DLD1 (cell line): ENCODE data around the gene AKIRIN2.

Experiments
- in situ Hi-C: cut with HindIII; loops from 2 replicates; pipeline ENCODE4 v1.10.0; 2017; ENCODE audit warnings: low sequenced_read_pairs

Gene AKIRIN2

DNA sequence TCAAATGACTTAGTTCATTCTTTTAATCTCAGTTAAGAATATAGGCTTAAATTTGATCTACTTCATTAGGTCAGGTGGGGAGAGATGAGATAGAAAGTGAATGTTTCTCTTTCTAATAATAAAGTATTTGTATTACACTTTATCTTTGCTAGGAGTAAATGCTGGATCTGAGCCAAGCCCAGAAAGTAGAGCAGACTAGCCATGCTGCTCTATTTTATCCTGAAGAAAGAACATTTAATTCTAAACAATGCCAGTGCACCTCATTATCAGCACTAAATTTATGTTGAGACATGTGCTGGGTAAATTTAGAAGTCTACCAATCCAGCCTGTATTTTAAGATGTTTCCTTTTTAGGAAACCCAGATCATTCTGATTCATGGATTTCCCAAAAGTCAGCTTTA, 43.5 kb downstream of the AKIRIN2 start:
- in situ Hi-C loops: no loop called here

DNA sequence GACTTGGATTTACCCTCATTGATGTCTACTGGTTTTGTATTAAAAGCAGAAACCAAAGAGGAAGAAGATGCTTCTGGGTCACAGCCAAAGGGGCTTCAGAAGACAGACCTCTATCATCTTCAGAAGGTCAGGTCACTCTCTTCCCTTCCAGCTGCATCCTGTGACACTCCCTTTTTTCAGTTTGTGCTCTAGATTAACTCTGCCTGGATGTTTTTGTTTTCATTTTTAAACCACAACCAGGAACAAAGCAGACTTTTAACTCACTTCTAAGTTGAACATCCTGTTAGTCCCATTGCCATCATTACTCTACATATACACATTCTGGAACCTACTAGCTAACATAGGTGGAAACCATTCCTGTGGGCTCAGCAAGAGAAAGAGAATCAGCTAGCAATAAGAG, 45.2 kb downstream of the AKIRIN2 start:
- in situ Hi-C loops: no loop called here

DNA sequence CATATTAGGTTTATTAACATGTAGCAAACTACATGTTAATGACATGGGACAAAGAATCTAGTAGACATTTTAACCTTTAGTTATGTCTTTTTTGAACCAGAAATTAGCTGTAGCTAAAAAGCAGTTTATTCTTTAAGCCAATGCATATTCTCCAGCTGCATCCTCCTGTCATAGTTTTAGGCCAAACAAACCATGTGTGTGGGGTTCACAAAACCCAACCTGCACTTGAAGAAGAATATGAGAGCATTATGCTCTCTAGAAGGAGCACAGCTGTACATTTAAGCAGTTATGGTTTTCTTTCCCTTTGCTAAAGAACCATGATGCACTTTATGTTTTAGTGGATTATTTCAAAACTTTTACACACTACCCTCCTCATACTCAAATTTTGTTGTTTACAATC, 46.2 kb downstream of the AKIRIN2 start:
- in situ Hi-C loops: no loop called here

DNA sequence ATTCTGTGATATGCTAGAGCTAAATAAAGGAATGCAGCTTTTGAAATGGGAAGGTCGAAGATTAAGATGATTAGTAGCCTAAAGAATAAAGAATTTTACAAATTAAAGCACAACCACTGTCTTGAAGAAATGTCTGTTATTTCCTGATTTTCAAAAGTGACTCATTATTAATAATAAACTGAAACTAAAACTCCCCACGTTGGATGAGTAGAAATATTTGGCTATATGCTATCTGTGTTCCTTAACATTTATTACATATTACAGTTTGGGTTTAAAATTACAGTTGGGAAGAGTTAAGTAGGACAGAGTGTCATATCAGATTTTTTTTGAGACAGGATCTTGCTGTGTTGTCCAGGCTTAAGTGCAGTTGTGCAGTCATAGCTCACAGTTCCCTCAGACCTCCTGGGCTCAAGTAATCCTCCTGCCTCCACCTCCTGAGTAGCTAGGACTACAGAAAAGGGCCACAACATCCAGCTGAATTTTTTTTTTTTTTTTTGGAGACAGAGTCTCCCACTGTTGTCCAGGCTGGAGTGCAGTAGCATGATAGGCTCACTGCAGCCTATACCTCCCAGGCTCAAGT, 47.1 kb downstream of the AKIRIN2 start:
- in situ Hi-C loops: no loop called here

DNA sequence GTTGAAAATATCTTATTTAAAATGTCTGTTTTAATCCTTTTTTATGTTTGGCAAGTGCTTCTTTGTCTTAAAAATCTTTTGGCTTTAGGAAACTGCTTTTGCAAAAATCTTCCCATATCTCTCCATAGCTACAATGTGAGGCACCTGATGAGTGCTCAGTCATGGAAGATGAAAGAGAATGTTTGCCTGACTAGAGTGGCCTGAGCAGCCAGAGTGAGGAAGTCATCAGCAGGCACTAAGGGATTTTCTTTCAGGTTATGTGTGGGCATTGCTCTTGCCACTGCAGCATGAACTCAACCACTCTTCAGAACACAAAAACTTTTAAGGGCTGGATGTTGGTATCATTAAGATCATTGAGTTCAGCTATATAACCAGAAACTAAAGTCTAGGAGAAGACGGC, 47.9 kb downstream of the AKIRIN2 start:
- in situ Hi-C loops: no loop called here

DNA sequence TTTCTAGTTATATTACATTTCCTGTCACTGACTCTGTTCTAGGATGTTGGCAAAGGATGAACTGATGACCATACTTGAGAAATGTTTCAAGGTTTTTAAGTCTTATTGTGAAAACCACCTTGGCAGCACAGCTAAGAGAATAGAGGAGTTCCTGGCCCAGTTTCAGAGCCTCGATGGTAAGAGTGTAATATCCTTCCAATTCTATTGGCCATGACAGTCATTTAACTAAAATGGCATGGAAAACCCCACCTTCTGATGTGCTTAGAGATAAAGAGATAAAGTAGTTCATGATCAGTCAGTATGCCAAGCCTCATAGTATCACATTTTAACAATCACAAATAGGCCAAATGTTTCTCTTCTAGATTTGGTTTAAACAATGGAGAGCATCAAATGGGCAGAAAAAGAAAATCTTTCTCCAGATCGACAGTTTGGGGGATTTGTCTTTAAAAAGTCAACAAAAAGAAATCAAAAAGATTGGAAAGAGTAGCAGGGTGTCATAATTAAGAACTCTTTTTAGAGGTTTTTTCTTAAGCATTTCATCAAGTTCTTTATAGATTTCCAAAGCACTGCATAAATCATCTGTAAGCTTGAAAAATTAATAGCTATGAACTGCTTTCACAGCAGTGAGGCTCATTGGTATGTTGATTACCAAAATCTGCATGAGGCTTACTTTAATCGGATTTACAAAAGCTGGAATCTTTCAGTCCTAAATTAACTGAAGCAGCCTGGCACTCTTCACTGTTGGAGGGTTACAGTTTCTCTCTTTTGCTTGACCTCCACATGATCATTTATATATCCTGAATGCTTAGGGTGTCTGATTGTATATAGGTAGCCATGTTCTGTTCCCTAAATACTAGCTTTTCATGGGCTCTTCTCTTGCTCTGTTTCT, 48.7 kb downstream of the AKIRIN2 start:
- in situ Hi-C loops: no loop called here

DNA sequence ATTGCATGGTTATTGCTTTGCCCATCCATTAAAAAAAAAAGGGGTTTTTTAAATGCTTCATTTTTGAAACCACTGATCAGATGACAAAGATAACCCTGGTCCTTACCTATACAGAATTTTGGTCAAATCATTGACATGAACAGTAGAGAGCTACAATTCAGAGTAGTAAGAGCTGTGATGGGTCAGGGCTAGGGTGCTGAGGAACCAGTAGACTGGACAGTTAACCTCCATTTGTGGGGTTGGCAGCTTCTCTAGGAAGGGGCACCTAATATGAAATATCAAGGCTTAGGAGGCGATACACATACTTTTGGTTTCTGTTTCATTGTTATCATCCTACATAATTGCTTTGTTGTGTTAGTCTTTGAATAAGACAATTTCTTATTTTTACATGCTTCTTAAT, 57.0 kb downstream of the AKIRIN2 start:
- in situ Hi-C loops: no loop called here

DNA sequence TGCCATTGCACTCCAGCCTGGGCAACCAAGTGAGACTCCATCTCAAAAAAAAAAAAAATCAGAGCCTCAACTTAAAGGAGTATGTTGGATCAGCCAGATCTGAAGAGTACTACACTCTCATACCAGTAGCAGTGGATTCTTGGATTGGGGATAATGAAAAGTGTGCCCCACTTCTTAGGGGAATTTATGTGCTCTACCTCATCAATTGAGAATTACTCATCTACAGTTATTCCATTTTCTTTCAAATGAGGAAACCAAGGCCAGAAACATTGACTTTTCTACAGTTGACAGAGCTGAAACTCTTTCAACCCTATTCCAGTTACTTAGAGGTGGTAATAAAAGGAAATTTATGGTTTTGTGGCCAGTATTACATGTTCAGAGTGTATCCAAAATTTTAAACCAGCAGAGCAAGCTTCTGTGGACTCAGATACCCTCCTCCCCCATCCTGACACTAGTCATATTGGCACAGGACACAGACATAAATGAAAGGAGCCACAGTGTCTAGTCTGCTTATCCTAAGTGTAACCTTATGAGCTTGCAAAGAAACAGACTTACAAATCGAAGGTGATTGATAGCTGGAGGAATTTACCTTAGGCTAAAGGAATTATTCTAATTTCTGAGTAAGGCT, 60.9 kb downstream of the AKIRIN2 start:
- in situ Hi-C loops: no loop called here

DNA sequence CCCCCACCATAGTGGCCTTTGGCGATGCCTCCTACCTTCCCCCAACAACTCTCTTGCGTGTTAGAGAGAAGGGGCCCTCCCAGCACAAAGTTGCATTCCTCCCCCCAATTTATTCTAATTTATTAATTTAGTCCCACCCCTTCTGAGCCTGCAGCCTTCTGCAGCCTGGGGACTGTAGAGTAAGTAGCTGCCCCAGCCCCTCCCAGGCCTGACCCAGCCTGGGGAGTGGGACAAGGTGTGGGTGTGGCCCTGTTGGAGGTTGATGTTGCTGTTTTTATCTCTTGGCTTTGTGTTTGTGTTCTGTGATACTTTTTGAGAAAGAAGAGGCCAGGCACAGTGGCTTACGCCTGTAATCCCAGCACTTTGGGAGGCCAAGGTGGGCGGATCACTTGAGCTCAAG, 62.7 kb downstream of the AKIRIN2 start:
- in situ Hi-C loops: no loop called here

DNA sequence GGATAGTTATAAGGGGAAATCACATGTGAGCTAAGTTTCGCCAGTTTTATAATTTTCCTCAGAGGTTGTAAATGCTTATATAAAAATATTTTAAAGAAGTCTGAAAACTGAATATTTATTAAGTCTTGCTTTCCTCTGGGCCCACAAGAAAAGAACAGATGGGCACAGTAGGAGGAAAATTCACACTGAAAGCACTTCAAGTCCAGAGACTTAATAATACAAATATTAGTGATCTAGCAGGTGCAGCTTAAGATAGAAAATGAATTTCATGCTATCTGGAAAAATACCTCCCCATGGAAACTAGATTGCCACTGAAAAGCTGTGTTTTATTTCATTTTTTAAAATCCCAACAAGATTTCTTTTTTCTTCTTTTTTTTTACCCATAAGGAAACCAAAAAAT, 64.9 kb downstream of the AKIRIN2 start:
- in situ Hi-C loops: no loop called here

DNA sequence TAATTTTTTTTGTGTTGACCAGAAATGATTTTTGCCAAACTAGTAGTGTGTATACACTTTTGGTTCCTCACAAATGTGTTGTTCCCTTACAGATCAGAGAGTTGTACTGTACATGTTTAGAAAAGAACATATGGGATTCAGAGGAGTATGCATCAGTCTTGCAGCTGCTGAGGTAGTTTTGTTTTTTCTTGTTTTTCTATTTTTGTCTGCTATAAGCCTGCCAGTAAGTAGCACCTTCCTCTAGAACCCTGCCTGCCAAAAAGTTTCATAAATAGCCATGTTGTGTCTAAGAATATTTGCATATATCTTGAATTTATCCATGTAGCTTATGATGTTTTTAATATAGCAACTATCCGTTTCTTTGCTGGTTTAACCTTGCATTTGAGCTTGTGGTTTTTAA, 65.7 kb downstream of the AKIRIN2 start:
- in situ Hi-C loops: no loop called here

DNA sequence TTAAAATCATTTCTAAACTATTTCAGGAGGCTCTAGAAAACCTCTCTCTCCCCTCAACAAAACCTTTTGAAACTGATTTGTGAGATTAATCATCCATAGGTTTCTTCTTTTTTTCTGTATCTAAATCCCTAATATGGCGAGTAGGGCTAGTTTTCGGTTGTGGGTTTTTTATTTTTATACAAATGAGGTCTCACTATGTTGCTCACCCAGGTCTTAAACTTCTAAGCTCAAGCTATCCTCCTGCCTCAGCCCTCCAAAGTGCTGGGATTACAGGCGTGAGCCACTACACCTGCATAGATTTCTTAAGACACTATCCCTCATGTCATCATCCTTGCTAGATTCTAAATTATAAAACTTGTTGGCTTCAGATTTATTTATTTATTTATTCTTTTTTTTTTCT, 68.2 kb downstream of the AKIRIN2 start:
- in situ Hi-C loops: no loop called here

DNA sequence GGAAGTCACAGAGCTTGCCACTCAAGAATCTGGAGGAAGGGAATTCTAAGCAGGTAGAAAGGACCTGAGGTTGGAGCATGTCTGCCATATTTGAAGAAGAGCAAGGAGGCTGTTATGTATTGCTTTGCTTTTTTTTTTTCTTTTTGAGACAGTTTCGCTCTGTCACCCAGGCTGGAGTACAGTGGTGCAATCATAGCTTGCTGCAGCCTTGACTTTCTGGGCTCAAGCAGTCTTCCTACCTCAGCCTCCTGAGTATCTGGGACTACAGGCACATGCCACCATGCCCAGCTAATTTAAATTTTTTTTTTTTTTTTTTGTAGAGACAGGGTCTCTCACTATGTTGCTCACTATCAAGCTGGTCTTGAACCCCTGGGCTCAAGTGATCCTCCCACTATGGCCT, 71.3 kb downstream of the AKIRIN2 start:
- in situ Hi-C loops: no loop called here

DNA sequence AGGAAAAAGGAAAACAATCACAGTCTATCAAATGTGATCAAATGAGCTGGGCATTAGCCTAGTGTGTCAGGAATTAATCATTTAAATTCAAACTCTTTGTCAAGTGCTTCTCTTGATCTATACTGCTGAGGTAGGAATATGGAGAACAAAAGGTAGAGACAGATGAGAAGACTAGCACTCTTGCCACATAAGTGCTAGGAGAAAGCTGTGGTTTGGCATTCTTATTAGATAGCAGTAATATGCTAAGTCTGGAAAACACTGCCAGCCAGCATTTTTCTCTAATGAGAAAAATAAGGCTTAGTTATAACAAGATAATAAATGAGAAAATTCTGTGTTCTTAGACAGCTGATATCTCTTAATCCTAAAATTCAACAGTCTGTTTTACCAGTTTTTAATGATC, 73.2 kb downstream of the AKIRIN2 start:
- in situ Hi-C loops: no loop called here

DNA sequence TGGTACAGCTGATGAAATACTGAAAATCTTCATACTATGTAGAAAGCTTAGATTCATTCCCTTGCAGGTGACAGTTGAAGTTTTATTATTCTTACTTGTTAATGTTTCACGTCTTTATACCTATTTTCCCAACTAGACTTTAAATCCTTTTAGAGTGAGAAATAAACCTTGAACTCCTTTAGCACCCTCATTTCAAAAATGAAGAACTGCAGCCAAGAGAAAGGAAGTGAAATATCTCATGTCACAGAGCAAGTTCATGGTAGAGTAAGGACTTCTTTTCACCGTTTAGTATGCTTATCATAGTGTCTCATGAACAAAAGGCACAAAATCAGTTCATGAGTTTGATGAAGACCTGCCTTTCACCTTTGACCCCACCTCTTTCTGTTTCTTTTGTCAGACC, 73.6 kb downstream of the AKIRIN2 start:
- in situ Hi-C loops: no loop called here
